Measurements from ENCODE around the gene AZGP1. TPM values are rescaled to one million over a fixed set of nuclear protein-coding genes. Genes with fewer than 3 reads are reported as not detected.

The AZGP1 gene
- total RNA-seq, 1 donor from 2014 or later = not detected

GRCh38 chr7:100008525-100008924 lies 32.7 kb upstream of the AZGP1 start:
- Histone ChIP-seq H3K4me1 (no peaks in the 10 kb centered on the region), H3K27me3 (no peaks in the 10 kb centered on the region), H3K27ac (no peak overlapping the region), H3K36me3 (no peaks in the 10 kb centered on the region), H3K4me3 (no peak overlapping the region), H3K9me3 (no peaks in the 10 kb centered on the region)
- intact Hi-C loops (cut with DNase I) = no loop called here
- TF ChIP-seq CTCF (IDR thresholded peaks at IDR 0.05) = no peak
- no peak for DNase-seq (ENCODE audit: low spot score in 2 of 2)

GRCh38 chr7:100007887-100008286 lies 32.1 kb upstream of the AZGP1 start:
- H3K27me3 ChIP-seq = no peaks in the 10 kb centered on the region
- intact Hi-C loops (cut with DNase I) = no loop called here
- no peaks in the 10 kb centered on the region for H3K4me1 ChIP-seq
- DNase-seq (ENCODE audit: low spot score in 2 of 2) = no peak
- H3K36me3 ChIP-seq = no peaks in the 10 kb centered on the region
- no peak overlapping the region for H3K27ac ChIP-seq
- no peak overlapping the region for H3K4me3 ChIP-seq
- no peak for TF ChIP-seq CTCF (IDR thresholded peaks at IDR 0.05)
- no peaks in the 10 kb centered on the region for H3K9me3 ChIP-seq

GRCh38 chr7:100003711-100004661 lies 28.2 kb upstream of the AZGP1 start:
- intact Hi-C loops (cut with DNase I) = no loop called here
- Histone ChIP-seq H3K27ac (no peak overlapping the region), H3K36me3 (no peaks in the 10 kb centered on the region), H3K4me3 (no peak overlapping the region), H3K9me3 (no peaks in the 10 kb centered on the region), H3K4me1 (no peaks in the 10 kb centered on the region), H3K27me3 (no peaks in the 10 kb centered on the region)
- DNase-seq (ENCODE audit: low spot score in 2 of 2) = no peak
- TF ChIP-seq CTCF (IDR thresholded peaks at IDR 0.05) = no peak

- no peak for TF ChIP-seq CTCF (IDR thresholded peaks at IDR 0.05)
- no peak overlapping the region for H3K4me3 ChIP-seq
- H3K4me1 ChIP-seq = peaks cover 0 to 8% of the 10 kb centered on the region in 2 donors
- no peaks in the 10 kb centered on the region for H3K9me3 ChIP-seq
- no peak for DNase-seq (ENCODE audit: low spot score in 2 of 2)
- no peaks in the 10 kb centered on the region for H3K36me3 ChIP-seq
- no peaks in the 10 kb centered on the region for H3K27me3 ChIP-seq
- intact Hi-C loops (cut with DNase I) = no loop called here
- H3K27ac ChIP-seq = no peak overlapping the region
Observed at GRCh38 chr7:100000239-100000638, 24.4 kb upstream of the AZGP1 start.

GRCh38 chr7:99997545-99998137 lies 21.8 kb upstream of the AZGP1 start:
- peaks cover 0 to 8% of the 10 kb centered on the region in 2 donors for H3K4me1 ChIP-seq
- H3K36me3 ChIP-seq = no peaks in the 10 kb centered on the region
- intact Hi-C loops (cut with DNase I) = no loop called here
- H3K4me3 ChIP-seq = peak overlapping the region; percentile 58 to 67
- no peaks in the 10 kb centered on the region for H3K27me3 ChIP-seq
- no peak for DNase-seq (ENCODE audit: low spot score in 2 of 2)
- TF ChIP-seq CTCF (IDR thresholded peaks at IDR 0.05) = peak in 2 of 3 experiments; percentile 34 to 37
- no peaks in the 10 kb centered on the region for H3K9me3 ChIP-seq
- peak overlapping the region; percentile 47 to 61 for H3K27ac ChIP-seq

Measured in ascending aorta (tissue), 2 donors.